Measurements from ENCODE around the gene TTLL11. TPM values are rescaled to one million over a fixed set of nuclear protein-coding genes. Genes with fewer than 3 reads are reported as not detected.

TTLL11 gene
- polyA plus RNA-seq, 2 donors = 2.3 to 4.5 TPM

GRCh38 chr9:121865060-121865459 is 228.0 kb downstream of the TTLL11 start:
- no peaks in the 10 kb centered on the region for H3K4me1 ChIP-seq (ENCODE audit: control insufficient read depth in 2 of 2, insufficient read depth in 2 of 2, low read length in 1 of 2)
- WGBS, 2 donors = 91% methylated on average over 6 of the region's 6 CpGs

GRCh38 chr9:121863955-121864354 is 229.2 kb downstream of the TTLL11 start:
- Histone ChIP-seq H3K36me3 (ENCODE audit: control insufficient read depth in 2 of 2, insufficient read depth in 2 of 2, low read length in 1 of 2) (no peaks in the 10 kb centered on the region), H3K27ac (ENCODE audit: low read depth in 2 of 2, low read length in 1 of 2) (no peak overlapping the region), H3K9me3 (ENCODE audit: control insufficient read depth in 2 of 2, insufficient read depth in 1 of 2, low read depth in 1 of 2, low read length in 1 of 2) (no peaks in the 10 kb centered on the region), H3K4me3 (ENCODE audit: low read depth in 1 of 2, low read length in 2 of 2) (no peak overlapping the region), H3K4me1 (ENCODE audit: control insufficient read depth in 2 of 2, insufficient read depth in 2 of 2, low read length in 1 of 2) (no peaks in the 10 kb centered on the region), H3K27me3 (ENCODE audit: control insufficient read depth in 1 of 2, insufficient read depth in 2 of 2, low read length in 2 of 2) (no peaks in the 10 kb centered on the region)
- WGBS, 2 donors = 82 to 91% methylated on average over 2 of the region's 2 CpGs

More at GRCh38 chr9:121865060-121865459, 228.0 kb downstream of the TTLL11 start:
- H3K27ac ChIP-seq (ENCODE audit: low read depth in 2 of 2, low read length in 1 of 2) = no peak overlapping the region
- no peaks in the 10 kb centered on the region for H3K9me3 ChIP-seq (ENCODE audit: control insufficient read depth in 2 of 2, insufficient read depth in 1 of 2, low read depth in 1 of 2, low read length in 1 of 2)
- no peaks in the 10 kb centered on the region for H3K36me3 ChIP-seq (ENCODE audit: control insufficient read depth in 2 of 2, insufficient read depth in 2 of 2, low read length in 1 of 2)
- no peak overlapping the region for H3K4me3 ChIP-seq (ENCODE audit: low read depth in 1 of 2, low read length in 2 of 2)
- H3K27me3 ChIP-seq (ENCODE audit: control insufficient read depth in 1 of 2, insufficient read depth in 2 of 2, low read length in 2 of 2) = no peaks in the 10 kb centered on the region

- H3K27ac ChIP-seq (ENCODE audit: low read depth in 2 of 2, low read length in 1 of 2) = no peak overlapping the region
- H3K4me1 ChIP-seq (ENCODE audit: control insufficient read depth in 2 of 2, insufficient read depth in 2 of 2, low read length in 1 of 2) = no peaks in the 10 kb centered on the region
- 90 to 93% methylated on average over 19 of the region's 19 CpGs for WGBS, 2 donors
- no peaks in the 10 kb centered on the region for H3K36me3 ChIP-seq (ENCODE audit: control insufficient read depth in 2 of 2, insufficient read depth in 2 of 2, low read length in 1 of 2)
- H3K27me3 ChIP-seq (ENCODE audit: control insufficient read depth in 1 of 2, insufficient read depth in 2 of 2, low read length in 2 of 2) = no peaks in the 10 kb centered on the region
- no peak overlapping the region for H3K4me3 ChIP-seq (ENCODE audit: low read depth in 1 of 2, low read length in 2 of 2)
- H3K9me3 ChIP-seq (ENCODE audit: control insufficient read depth in 2 of 2, insufficient read depth in 1 of 2, low read depth in 1 of 2, low read length in 1 of 2) = no peaks in the 10 kb centered on the region
These were observed 230.5 kb downstream of the TTLL11 start for GRCh38 chr9:121862371-121863332.

GRCh38 chr9:121861501-121862180 is 231.5 kb downstream of the TTLL11 start:
- Histone ChIP-seq H3K36me3 (ENCODE audit: control insufficient read depth in 2 of 2, insufficient read depth in 2 of 2, low read length in 1 of 2) (no peaks in the 10 kb centered on the region), H3K27ac (ENCODE audit: low read depth in 2 of 2, low read length in 1 of 2) (no peak overlapping the region), H3K4me3 (ENCODE audit: low read depth in 1 of 2, low read length in 2 of 2) (no peak overlapping the region), H3K4me1 (ENCODE audit: control insufficient read depth in 2 of 2, insufficient read depth in 2 of 2, low read length in 1 of 2) (no peaks in the 10 kb centered on the region), H3K9me3 (ENCODE audit: control insufficient read depth in 2 of 2, insufficient read depth in 1 of 2, low read depth in 1 of 2, low read length in 1 of 2) (no peaks in the 10 kb centered on the region), H3K27me3 (ENCODE audit: control insufficient read depth in 1 of 2, insufficient read depth in 2 of 2, low read length in 2 of 2) (no peaks in the 10 kb centered on the region)
- WGBS, 2 donors = 79 to 84% methylated on average over 4 of the region's 4 CpGs

GRCh38 chr9:121860744-121861143 is 232.4 kb downstream of the TTLL11 start:
- Histone ChIP-seq H3K36me3 (ENCODE audit: control insufficient read depth in 2 of 2, insufficient read depth in 2 of 2, low read length in 1 of 2) (no peaks in the 10 kb centered on the region), H3K9me3 (ENCODE audit: control insufficient read depth in 2 of 2, insufficient read depth in 1 of 2, low read depth in 1 of 2, low read length in 1 of 2) (no peaks in the 10 kb centered on the region), H3K27ac (ENCODE audit: low read depth in 2 of 2, low read length in 1 of 2) (no peak overlapping the region), H3K4me3 (ENCODE audit: low read depth in 1 of 2, low read length in 2 of 2) (no peak overlapping the region), H3K4me1 (ENCODE audit: control insufficient read depth in 2 of 2, insufficient read depth in 2 of 2, low read length in 1 of 2) (no peaks in the 10 kb centered on the region), H3K27me3 (ENCODE audit: control insufficient read depth in 1 of 2, insufficient read depth in 2 of 2, low read length in 2 of 2) (no peaks in the 10 kb centered on the region)
- 53 to 75% methylated on average over 2 of the region's 2 CpGs for WGBS, 2 donors

- Histone ChIP-seq H3K36me3 (ENCODE audit: control insufficient read depth in 2 of 2, insufficient read depth in 2 of 2, low read length in 1 of 2) (no peaks in the 10 kb centered on the region), H3K9me3 (ENCODE audit: control insufficient read depth in 2 of 2, insufficient read depth in 1 of 2, low read depth in 1 of 2, low read length in 1 of 2) (no peaks in the 10 kb centered on the region), H3K4me1 (ENCODE audit: control insufficient read depth in 2 of 2, insufficient read depth in 2 of 2, low read length in 1 of 2) (no peaks in the 10 kb centered on the region), H3K27me3 (ENCODE audit: control insufficient read depth in 1 of 2, insufficient read depth in 2 of 2, low read length in 2 of 2) (no peaks in the 10 kb centered on the region), H3K27ac (ENCODE audit: low read depth in 2 of 2, low read length in 1 of 2) (no peak overlapping the region), H3K4me3 (ENCODE audit: low read depth in 1 of 2, low read length in 2 of 2) (no peak overlapping the region)
- WGBS, 2 donors = 89 to 91% methylated on average over 3 of the region's 3 CpGs
These were observed 232.9 kb downstream of the TTLL11 start for GRCh38 chr9:121860213-121860612.

GRCh38 chr9:121859646-121860045 is 233.5 kb downstream of the TTLL11 start:
- H3K4me1 ChIP-seq (ENCODE audit: control insufficient read depth in 2 of 2, insufficient read depth in 2 of 2, low read length in 1 of 2) = no peaks in the 10 kb centered on the region
- 89 to 91% methylated on average over 6 of the region's 6 CpGs for WGBS, 2 donors

GRCh38 chr9:121858788-121859187 is 234.3 kb downstream of the TTLL11 start:
- H3K4me3 ChIP-seq (ENCODE audit: low read depth in 1 of 2, low read length in 2 of 2) = no peak overlapping the region
- 87 to 91% methylated on average over 8 of the region's 8 CpGs for WGBS, 2 donors

More at GRCh38 chr9:121859646-121860045, 233.5 kb downstream of the TTLL11 start:
- Histone ChIP-seq H3K4me3 (ENCODE audit: low read depth in 1 of 2, low read length in 2 of 2) (no peak overlapping the region), H3K27me3 (ENCODE audit: control insufficient read depth in 1 of 2, insufficient read depth in 2 of 2, low read length in 2 of 2) (no peaks in the 10 kb centered on the region), H3K9me3 (ENCODE audit: control insufficient read depth in 2 of 2, insufficient read depth in 1 of 2, low read depth in 1 of 2, low read length in 1 of 2) (no peaks in the 10 kb centered on the region), H3K27ac (ENCODE audit: low read depth in 2 of 2, low read length in 1 of 2) (no peak overlapping the region), H3K36me3 (ENCODE audit: control insufficient read depth in 2 of 2, insufficient read depth in 2 of 2, low read length in 1 of 2) (no peaks in the 10 kb centered on the region)

GRCh38 chr9:121857928-121858327 is 235.2 kb downstream of the TTLL11 start:
- Histone ChIP-seq H3K36me3 (ENCODE audit: control insufficient read depth in 2 of 2, insufficient read depth in 2 of 2, low read length in 1 of 2) (no peaks in the 10 kb centered on the region), H3K9me3 (ENCODE audit: control insufficient read depth in 2 of 2, insufficient read depth in 1 of 2, low read depth in 1 of 2, low read length in 1 of 2) (no peaks in the 10 kb centered on the region), H3K4me3 (ENCODE audit: low read depth in 1 of 2, low read length in 2 of 2) (no peak overlapping the region), H3K4me1 (ENCODE audit: control insufficient read depth in 2 of 2, insufficient read depth in 2 of 2, low read length in 1 of 2) (no peaks in the 10 kb centered on the region), H3K27me3 (ENCODE audit: control insufficient read depth in 1 of 2, insufficient read depth in 2 of 2, low read length in 2 of 2) (no peaks in the 10 kb centered on the region), H3K27ac (ENCODE audit: low read depth in 2 of 2, low read length in 1 of 2) (no peak overlapping the region)
- 79 to 82% methylated on average over 9 of the region's 9 CpGs for WGBS, 2 donors

More at GRCh38 chr9:121858788-121859187, 234.3 kb downstream of the TTLL11 start:
- no peak overlapping the region for H3K27ac ChIP-seq (ENCODE audit: low read depth in 2 of 2, low read length in 1 of 2)
- no peaks in the 10 kb centered on the region for H3K4me1 ChIP-seq (ENCODE audit: control insufficient read depth in 2 of 2, insufficient read depth in 2 of 2, low read length in 1 of 2)
- no peaks in the 10 kb centered on the region for H3K9me3 ChIP-seq (ENCODE audit: control insufficient read depth in 2 of 2, insufficient read depth in 1 of 2, low read depth in 1 of 2, low read length in 1 of 2)
- H3K27me3 ChIP-seq (ENCODE audit: control insufficient read depth in 1 of 2, insufficient read depth in 2 of 2, low read length in 2 of 2) = no peaks in the 10 kb centered on the region
- no peaks in the 10 kb centered on the region for H3K36me3 ChIP-seq (ENCODE audit: control insufficient read depth in 2 of 2, insufficient read depth in 2 of 2, low read length in 1 of 2)

Data from esophagus (tissue), 2 donors.